Measurements from ENCODE around the gene IFIH1.

- no peak for TF ChIP-seq BACH2 (CRISPR knock-in tag; IDR thresholded peaks at IDR 0.05; ENCODE audit: borderline replicate concordance)
- TF ChIP-seq ZC3H10 (CRISPR knock-in tag; IDR thresholded peaks at IDR 0.05), result no peak
- no peak for TF ChIP-seq CSDC2 (CRISPR knock-in tag; IDR thresholded peaks at IDR 0.05)
- peak; percentile 86 for TF ChIP-seq TCF4 (CRISPR knock-in tag; IDR thresholded peaks at IDR 0.05; ENCODE audit: borderline replicate concordance)
- TF ChIP-seq TOX (CRISPR knock-in tag; IDR thresholded peaks at IDR 0.05; ENCODE audit: borderline replicate concordance), result no peak
- no peak for TF ChIP-seq ZFP3 (CRISPR knock-in tag; IDR thresholded peaks at IDR 0.05)
- TF ChIP-seq ZNF70 (CRISPR knock-in tag; IDR thresholded peaks at IDR 0.05), result no peak
- TF ChIP-seq ISL1 (CRISPR knock-in tag; IDR thresholded peaks at IDR 0.05), result no peak
Measured at GRCh38 chr2:162217598-162217997, 100.9 kb downstream of the IFIH1 start.
